Hepatocyte (in vitro differentiated cells): ENCODE measurements around the gene KLF13. TPM values are rescaled to one million over a fixed set of nuclear protein-coding genes. Genes with fewer than 3 reads are reported as not detected.

ENCODE experiments used
- DNase-seq: peaks from one replicate; pipeline ENCODE4 v3.0.0-alpha.2; 2016; ENCODE audit warnings: low spot score
- H2AFZ ChIP-seq: fragments of 200-600 bp; sonication (generic); 2 replicates; pipeline ENCODE4 v1.6.0; 2016; ENCODE audit warnings: antibody characterized with exemption, mild to moderate bottlenecking
- H3K27ac ChIP-seq: fragments of 200-600 bp; sonication (generic); 2 replicates; pipeline ENCODE4 v1.5.1; 2016; ENCODE audit warnings: mild to moderate bottlenecking
- H3K27me3 ChIP-seq: fragments of 200-600 bp; sonication (generic); 2 replicates; pipeline ENCODE4 v1.6.1; 2016
- H3K36me3 ChIP-seq: fragments of 200-600 bp; sonication (generic); replicated peaks from 2 replicates; pipeline ENCODE4 v1.5.1; 2016; ENCODE audit warnings: low read depth; ENCODE audit not compliant: insufficient read depth
- H3K4me1 ChIP-seq: fragments of 200-600 bp; sonication (generic); 2 replicates; pipeline ENCODE4 v1.5.1; 2016; ENCODE audit warnings: mild to moderate bottlenecking, moderate library complexity; ENCODE audit not compliant: insufficient read depth
- H3K4me2 ChIP-seq: fragments of 200-600 bp; sonication (generic); 2 replicates; pipeline ENCODE4 v1.6.0; 2016
- H3K4me3 ChIP-seq: fragments of 200-600 bp; sonication (generic); 2 replicates; pipeline ENCODE4 v1.5.1; 2016; ENCODE audit warnings: mild to moderate bottlenecking
- H3K79me2 ChIP-seq: fragments of 200-600 bp; sonication (generic); 2 replicates; pipeline ENCODE4 v1.6.0; 2017; ENCODE audit warnings: mild to moderate bottlenecking
- H3K9me2 ChIP-seq: fragments of 200-600 bp; sonication (generic); replicated peaks from 2 replicates; pipeline ENCODE4 v1.6.0; 2017; ENCODE audit warnings: mild to moderate bottlenecking; ENCODE audit not compliant: insufficient read depth
- H3K9me3 ChIP-seq: fragments of 200-600 bp; sonication (generic); 2 replicates; pipeline ENCODE4 v1.5.1; 2016; ENCODE audit warnings: low read depth, mild to moderate bottlenecking
- H4K20me1 ChIP-seq: fragments of 200-600 bp; sonication (generic); 2 replicates; pipeline ENCODE4 v1.6.0; 2016; ENCODE audit warnings: mild to moderate bottlenecking; ENCODE audit not compliant: insufficient read depth, poor library complexity, severe bottlenecking
- CTCF ChIP-seq: fragments of 200-600 bp; sonication (generic); IDR thresholded peaks from 2 replicates; pipeline ENCODE4 v1.5.1; 2016; ENCODE audit warnings: antibody characterized with exemption, mild to moderate bottlenecking; ENCODE audit not compliant: poor library complexity
- EZH2 ChIP-seq: fragments of 200-600 bp; sonication (generic); IDR thresholded peaks from 2 replicates; pipeline ENCODE4 v1.6.1; 2016; ENCODE audit warnings: antibody characterized with exemption, mild to moderate bottlenecking, borderline replicate concordance
- EZH2phosphoT487 ChIP-seq: fragments of 200-600 bp; sonication (generic); IDR thresholded peaks from one replicate; pipeline ENCODE4 v1.6.1; 2018; ENCODE audit warnings: antibody characterized with exemption, mild to moderate bottlenecking, low read depth, moderate library complexity; ENCODE audit not compliant: unreplicated experiment, severe bottlenecking
- WGBS: methylation state at CpG from one replicate; pipeline ENCODE4 v1.1.6; 2016; ENCODE audit warnings: low lambda C conversion rate; ENCODE audit errors: missing lambda C conversion rate; 5-methylcytosine and 5-hydroxymethylcytosine counted together
- polyA plus RNA-seq: library from polyadenylated mRNA; unstranded; fragments of >200 nt; fragmentation: Nextera tagmentation; extraction: Ambion mirVana; gene quantifications from 2 replicates; pipeline ENCODE4 v1.2.1, GENCODE V29; 2016
- total RNA-seq: library from RNA; depleted of rRNA; stranded (reverse); fragments of >200 nt; gene quantifications from 2 replicates; pipeline ENCODE4 v1.2.3, GENCODE V29; 2014

The KLF13 gene
- total and polyA plus RNA-seq, 2 experiments from 2014 or later = 32.7 to 51.2 TPM

- no peak overlapping the region for H3K4me3 ChIP-seq
- no peak overlapping the region for H2AFZ ChIP-seq
- H4K20me1 ChIP-seq = no peaks in the 10 kb centered on the region
- H3K4me1 ChIP-seq = no peaks in the 10 kb centered on the region
- no peaks in the 10 kb centered on the region for H3K27me3 ChIP-seq
- H3K9me2 ChIP-seq = no peaks in the 10 kb centered on the region
- TF ChIP-seq CTCF (no peak), EZH2 (no peak), EZH2phosphoT487 (no peak)
- no peak overlapping the region for H3K27ac ChIP-seq
- H3K79me2 ChIP-seq = no peaks in the 10 kb centered on the region
- 84% methylated on average over 2 of the region's 2 CpGs for WGBS
- no peaks in the 10 kb centered on the region for H3K36me3 ChIP-seq
- no peaks in the 10 kb centered on the region for H3K9me3 ChIP-seq
- H3K4me2 ChIP-seq = no peak overlapping the region
- no peak for DNase-seq
Observed at GRCh38 chr15:31412824-31413223, 86.2 kb downstream of the KLF13 start.

- Histone ChIP-seq H3K4me2 (no peak overlapping the region), H2AFZ (no peak overlapping the region), H3K9me3 (no peaks in the 10 kb centered on the region), H3K9me2 (no peaks in the 10 kb centered on the region), H3K4me1 (no peaks in the 10 kb centered on the region), H3K4me3 (no peak overlapping the region), H3K36me3 (no peaks in the 10 kb centered on the region), H3K27me3 (no peaks in the 10 kb centered on the region), H3K79me2 (no peaks in the 10 kb centered on the region), H3K27ac (no peak overlapping the region), H4K20me1 (no peaks in the 10 kb centered on the region)
- no peak for DNase-seq
- 86% methylated on average over 1 of the region's 1 CpG for WGBS
- TF ChIP-seq EZH2phosphoT487 (no peak), EZH2 (no peak), CTCF (no peak)
Observed at GRCh38 chr15:31415201-31415600, 88.6 kb downstream of the KLF13 start.

- TF ChIP-seq EZH2phosphoT487 (no peak), CTCF (no peak), EZH2 (no peak)
- Histone ChIP-seq H3K27ac (no peak overlapping the region), H3K79me2 (no peaks in the 10 kb centered on the region), H3K4me2 (no peak overlapping the region), H3K4me1 (no peaks in the 10 kb centered on the region), H4K20me1 (no peaks in the 10 kb centered on the region), H3K4me3 (no peak overlapping the region), H3K27me3 (no peaks in the 10 kb centered on the region), H3K9me3 (no peaks in the 10 kb centered on the region), H3K36me3 (no peaks in the 10 kb centered on the region), H2AFZ (no peak overlapping the region), H3K9me2 (no peaks in the 10 kb centered on the region)
- WGBS = 96% methylated on average over 3 of the region's 3 CpGs
- no peak for DNase-seq
Observed at GRCh38 chr15:31419820-31420219, 93.2 kb downstream of the KLF13 start.

- Histone ChIP-seq H3K9me3 (no peaks in the 10 kb centered on the region), H3K4me2 (no peak overlapping the region), H3K9me2 (no peaks in the 10 kb centered on the region), H3K4me3 (no peak overlapping the region), H4K20me1 (no peaks in the 10 kb centered on the region), H2AFZ (no peak overlapping the region), H3K36me3 (no peaks in the 10 kb centered on the region), H3K27ac (no peak overlapping the region), H3K79me2 (no peaks in the 10 kb centered on the region), H3K27me3 (no peaks in the 10 kb centered on the region), H3K4me1 (no peaks in the 10 kb centered on the region)
- WGBS = 89% methylated on average over 1 of the region's 1 CpG
- no peak for TF ChIP-seq CTCF
- no peak for TF ChIP-seq EZH2
- TF ChIP-seq EZH2phosphoT487 = no peak
- no peak for DNase-seq
Observed at GRCh38 chr15:31427411-31427810, 100.8 kb downstream of the KLF13 start.
